ENCODE data around the gene MAP2K6.

- TF ChIP-seq SIN3A (IDR thresholded peaks at IDR 0.05; ENCODE audit: borderline replicate concordance, low read depth, low read length), result no peak
- no peak for TF ChIP-seq CTCF (IDR thresholded peaks at IDR 0.05)
- TF ChIP-seq RAD21 (IDR thresholded peaks at IDR 0.05; ENCODE audit: low read length), result no peak
Measured at GRCh38 chr17:69551212-69552010, 136.9 kb downstream of the MAP2K6 start.
